Tongue (tissue), 2 donors: ENCODE data around the gene RRP12. TPM values are rescaled to one million over a fixed set of nuclear protein-coding genes. Genes with fewer than 3 reads are reported as not detected.
"Not testable (repeated sequence)": the region's sequence is repeated elsewhere in the genome, so short reads cannot be mapped to it uniquely, and the experiment has no call there.

Experiments used
- DNase-seq: peaks from one replicate; pipeline ENCODE4 v3.0.0-alpha.2; 2015
- total RNA-seq: library from RNA; depleted of rRNA; stranded (reverse); fragments of >200 nt; gene quantifications from one replicate; pipeline ENCODE4 v1.2.3, GENCODE V29; 2014

Gene RRP12
- total RNA-seq, result 18.6 TPM

GRCh38 chr10:97400665-97401454 is at the start of gene RRP12:
RRP12 (minus strand) TSS chr10:97401340; CDS start chr10:97401231, 109 bp downstream.
- DNase-seq, result peak; percentile 99

GRCh38 chr10:97450828-97451227 is 49.7 kb upstream of the RRP12 start:
- DNase-seq, result no peak

GRCh38 chr10:97445722-97446639 is 44.8 kb upstream of the RRP12 start, which contains the start of the genes EXOSC1 and ZDHHC16:
EXOSC1 (minus strand) TSS chr10:97446006; CDS start chr10:97445985, 21 bp downstream.
ZDHHC16 (plus strand) TSS chr10:97446175; CDS start chr10:97451676, 5,501 bp downstream.
- DNase-seq, result peak; percentile 98

- no peak for DNase-seq
Measured at GRCh38 chr10:97445357-97445721, 44.2 kb upstream of the RRP12 start.

GRCh38 chr10:97444212-97444611 is 43.1 kb upstream of the RRP12 start:
- no peak for DNase-seq

GRCh38 chr10:97442277-97442676 is 41.1 kb upstream of the RRP12 start:
- DNase-seq, result no peak

- DNase-seq, result no peak
Measured at GRCh38 chr10:97435211-97435610, 34.1 kb upstream of the RRP12 start.

- DNase-seq, result no peak
Measured at GRCh38 chr10:97434557-97434956, 33.4 kb upstream of the RRP12 start.

- no peak for DNase-seq
Measured at GRCh38 chr10:97434055-97434454, 32.9 kb upstream of the RRP12 start.

GRCh38 chr10:97428572-97428981 is 27.4 kb upstream of the RRP12 start:
- no peak for DNase-seq

GRCh38 chr10:97427571-97428179 is 26.5 kb upstream of the RRP12 start:
- no peak for DNase-seq

GRCh38 chr10:97426776-97427570 is 25.8 kb upstream of the RRP12 start:
- DNase-seq, result no peak

- DNase-seq, result peak; percentile 98
Measured at GRCh38 chr10:97425964-97426775, 25.0 kb upstream of the RRP12 start, which contains the start of gene PGAM1. PGAM1 (plus strand) TSS chr10:97426191; CDS start chr10:97426308, 117 bp downstream.

GRCh38 chr10:97423757-97424098 is 22.6 kb upstream of the RRP12 start:
- not testable (repeated sequence) for DNase-seq

GRCh38 chr10:97416565-97416964 is 15.4 kb upstream of the RRP12 start:
- DNase-seq, result no peak

- DNase-seq, result no peak
Measured at GRCh38 chr10:97412891-97413304, 11.8 kb upstream of the RRP12 start.

GRCh38 chr10:97411406-97411805 is 10.3 kb upstream of the RRP12 start:
- no peak for DNase-seq

GRCh38 chr10:97408496-97408992 is 7.4 kb upstream of the RRP12 start:
- DNase-seq, result no peak

- no peak for DNase-seq
Measured at GRCh38 chr10:97407952-97408248, 6.8 kb upstream of the RRP12 start.

- DNase-seq, result peak; percentile 86
Measured at GRCh38 chr10:97407211-97407951, 6.2 kb upstream of the RRP12 start.
